ENCODE measurements around the gene TRIM66.

The TRIM66 gene

GRCh38 chr11:8658321-8659057 is 24.0 kb downstream of the TRIM66 start:
- DNase-seq (ENCODE audit: low read depth in 1 of 2, low spot score in 1 of 2): no peak
- no peak for TF ChIP-seq JUND (IDR thresholded peaks at IDR 0.05; ENCODE audit: low read depth)
- in situ Hi-C loops (cut with HindIII; ENCODE audit: low pct_unique_long_range_greater_than_20kb, low sequenced_read_pairs): no loop called here

- TF ChIP-seq JUND (IDR thresholded peaks at IDR 0.05; ENCODE audit: low read depth): no peak
- DNase-seq (ENCODE audit: low read depth in 1 of 2, low spot score in 1 of 2): no peak
- in situ Hi-C loops (cut with HindIII; ENCODE audit: low pct_unique_long_range_greater_than_20kb, low sequenced_read_pairs): no loop called here
Observed at GRCh38 chr11:8656291-8656690, 26.2 kb downstream of the TRIM66 start.

DNA sequence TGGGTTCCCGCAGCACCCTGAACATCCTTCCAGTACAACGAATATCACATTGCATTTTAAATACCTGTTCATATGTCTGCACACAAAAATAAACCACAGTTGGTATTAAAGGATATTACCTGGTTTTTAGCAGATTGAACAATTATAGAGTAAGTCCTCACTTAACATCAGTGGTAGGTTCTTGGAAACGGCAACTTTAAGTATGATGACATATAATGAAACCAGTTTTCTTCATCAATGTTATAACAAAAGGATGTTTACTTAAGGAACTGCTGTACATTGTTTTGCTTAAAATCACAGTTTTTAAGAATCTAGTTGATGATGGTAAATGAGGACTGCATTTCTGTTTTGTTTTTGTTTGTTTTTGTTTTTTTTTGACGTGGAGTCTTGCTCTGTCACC is 28.0 kb downstream of the TRIM66 start:
- in situ Hi-C loops (cut with HindIII; ENCODE audit: low pct_unique_long_range_greater_than_20kb, low sequenced_read_pairs): no loop called here
- no peak for DNase-seq (ENCODE audit: low read depth in 1 of 2, low spot score in 1 of 2)
- TF ChIP-seq JUND (IDR thresholded peaks at IDR 0.05; ENCODE audit: low read depth): no peak

DNA sequence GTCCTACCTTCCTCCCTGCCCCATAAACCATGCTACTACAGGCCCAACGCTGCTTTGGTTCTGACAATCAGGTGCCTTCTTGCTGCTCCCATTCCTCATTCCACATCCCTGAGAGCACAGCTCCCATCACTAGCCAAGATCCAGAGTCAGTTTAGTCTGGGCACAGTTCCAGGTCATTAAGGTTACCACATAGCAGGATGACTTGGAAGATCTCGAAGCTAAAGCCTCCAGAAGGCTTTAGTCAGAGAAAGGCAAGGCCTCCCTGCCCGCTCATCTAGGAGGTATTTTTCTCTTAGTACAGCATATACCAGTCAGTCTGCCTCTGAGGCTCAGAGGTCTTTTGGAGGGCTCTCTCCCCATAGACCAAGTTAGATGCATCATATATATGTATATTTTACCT is 30.3 kb downstream of the TRIM66 start:
- no peak for DNase-seq (ENCODE audit: low read depth in 1 of 2, low spot score in 1 of 2)
- in situ Hi-C loops (cut with HindIII; ENCODE audit: low pct_unique_long_range_greater_than_20kb, low sequenced_read_pairs): no loop called here
- no peak for TF ChIP-seq JUND (IDR thresholded peaks at IDR 0.05; ENCODE audit: low read depth)

GRCh38 chr11:8650401-8650990 is 32.0 kb downstream of the TRIM66 start:
- in situ Hi-C loops (cut with HindIII; ENCODE audit: low pct_unique_long_range_greater_than_20kb, low sequenced_read_pairs): no loop called here
- DNase-seq (ENCODE audit: low read depth in 1 of 2, low spot score in 1 of 2): no peak
- no peak for TF ChIP-seq JUND (IDR thresholded peaks at IDR 0.05; ENCODE audit: low read depth)

GRCh38 chr11:8649361-8649760 is 33.1 kb downstream of the TRIM66 start:
- DNase-seq (ENCODE audit: low read depth in 1 of 2, low spot score in 1 of 2): no peak

GRCh38 chr11:8646873-8647272 is 35.6 kb downstream of the TRIM66 start:
- no peak for DNase-seq (ENCODE audit: low read depth in 1 of 2, low spot score in 1 of 2)
- TF ChIP-seq JUND (IDR thresholded peaks at IDR 0.05; ENCODE audit: low read depth): no peak
- in situ Hi-C loops (cut with HindIII; ENCODE audit: low pct_unique_long_range_greater_than_20kb, low sequenced_read_pairs): no loop called here

More at GRCh38 chr11:8649361-8649760, 33.1 kb downstream of the TRIM66 start:
- no peak for TF ChIP-seq JUND (IDR thresholded peaks at IDR 0.05; ENCODE audit: low read depth)
- in situ Hi-C loops (cut with HindIII; ENCODE audit: low pct_unique_long_range_greater_than_20kb, low sequenced_read_pairs): no loop called here

DNA sequence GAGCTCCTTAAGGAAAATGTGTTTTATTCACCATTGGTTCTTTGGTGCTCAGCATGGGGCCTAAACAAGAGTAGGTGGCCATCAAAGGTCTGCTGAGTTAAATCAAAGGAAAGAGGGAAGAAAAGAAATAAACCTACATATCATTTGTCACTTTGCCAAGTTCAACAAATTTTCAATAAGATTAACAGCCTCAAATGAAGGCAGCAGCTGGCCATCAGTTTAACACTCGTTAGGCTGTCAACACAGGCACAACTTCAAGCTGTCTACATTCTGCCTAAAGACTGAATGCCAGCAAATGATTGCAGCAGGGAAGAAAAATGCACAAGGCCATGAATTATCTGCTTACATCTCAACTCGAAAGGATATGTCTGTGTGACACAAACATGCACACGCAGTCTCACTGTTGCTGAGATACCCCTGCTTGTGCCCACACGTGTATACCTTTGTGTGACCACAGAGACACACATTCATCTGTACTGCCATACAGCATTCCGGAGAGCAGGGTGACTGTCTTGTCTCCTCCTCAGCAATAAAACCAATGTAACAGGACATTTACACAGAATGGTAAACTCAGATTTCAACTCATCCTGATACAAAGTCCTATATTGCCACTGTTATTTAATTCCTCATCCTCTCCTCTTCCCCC is 40.1 kb downstream of the TRIM66 start:
- no peak for TF ChIP-seq JUND (IDR thresholded peaks at IDR 0.05; ENCODE audit: low read depth)
- in situ Hi-C loops (cut with HindIII; ENCODE audit: low pct_unique_long_range_greater_than_20kb, low sequenced_read_pairs): no loop called here
- no peak for DNase-seq (ENCODE audit: low read depth in 1 of 2, low spot score in 1 of 2)

DNA sequence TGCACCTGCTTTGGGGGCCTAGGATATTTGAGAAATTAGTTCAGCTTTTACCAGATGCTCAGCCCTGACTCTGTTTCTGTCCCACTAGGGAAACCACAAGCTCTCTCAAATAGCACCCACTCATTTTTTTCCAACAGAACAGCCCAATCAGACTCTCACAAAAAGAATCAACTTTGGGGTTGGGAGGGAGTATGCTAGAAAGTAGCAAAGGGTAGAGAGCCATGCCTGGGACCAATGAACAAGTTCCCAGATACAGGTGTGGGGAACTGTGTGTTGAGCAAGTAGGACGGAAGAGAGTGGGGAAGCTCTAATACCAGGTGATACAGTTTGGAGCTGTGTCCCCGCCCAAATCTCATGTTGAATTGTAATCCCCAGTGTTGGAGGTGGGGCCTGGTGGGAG is 41.1 kb downstream of the TRIM66 start:
- DNase-seq (ENCODE audit: low read depth in 1 of 2, low spot score in 1 of 2): no peak
- no peak for TF ChIP-seq JUND (IDR thresholded peaks at IDR 0.05; ENCODE audit: low read depth)
- in situ Hi-C loops (cut with HindIII; ENCODE audit: low pct_unique_long_range_greater_than_20kb, low sequenced_read_pairs): no loop called here

DNA sequence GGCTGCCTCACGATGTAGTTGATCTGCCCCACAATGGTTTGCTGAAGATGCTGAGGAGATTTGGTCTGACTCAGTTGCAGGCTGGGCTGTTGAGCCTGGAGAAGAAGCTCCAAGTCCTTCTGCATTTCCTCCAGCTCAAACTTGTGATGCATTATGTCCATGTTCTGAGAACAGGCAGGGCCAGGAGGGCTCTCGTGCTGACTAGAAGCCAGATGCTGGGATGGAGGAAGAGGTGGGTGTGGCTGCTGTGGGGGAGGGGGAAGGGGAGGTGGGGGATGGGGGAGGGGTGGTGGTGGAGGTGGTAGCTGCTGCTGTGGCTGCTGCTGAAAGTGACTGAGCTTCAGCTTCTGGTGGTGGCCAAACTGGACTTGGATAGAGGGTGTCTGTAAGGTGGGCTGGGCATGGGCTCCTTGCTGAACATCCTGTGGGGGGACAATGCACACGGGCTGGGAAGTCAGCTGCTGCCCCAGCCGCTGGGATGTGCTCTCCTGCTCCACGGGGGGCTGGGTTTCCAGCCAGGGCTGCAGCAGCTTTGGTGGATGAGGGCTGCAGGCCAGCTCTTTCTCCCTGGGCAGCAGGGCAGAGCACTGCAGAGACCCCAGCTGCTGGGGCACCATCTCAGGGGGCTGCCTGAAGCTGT is 42.1 kb downstream of the TRIM66 start:
- TF ChIP-seq JUND (IDR thresholded peaks at IDR 0.05; ENCODE audit: low read depth): no peak
- in situ Hi-C loops (cut with HindIII; ENCODE audit: low pct_unique_long_range_greater_than_20kb, low sequenced_read_pairs): no loop called here
- no peak for DNase-seq (ENCODE audit: low read depth in 1 of 2, low spot score in 1 of 2)

- no peak for DNase-seq (ENCODE audit: low read depth in 1 of 2, low spot score in 1 of 2)
- in situ Hi-C loops (cut with HindIII; ENCODE audit: low pct_unique_long_range_greater_than_20kb, low sequenced_read_pairs): no loop called here
- no peak for TF ChIP-seq JUND (IDR thresholded peaks at IDR 0.05; ENCODE audit: low read depth)
Observed at GRCh38 chr11:8639655-8640054, 42.8 kb downstream of the TRIM66 start.

- no peak for TF ChIP-seq JUND (IDR thresholded peaks at IDR 0.05; ENCODE audit: low read depth)
- DNase-seq (ENCODE audit: low read depth in 1 of 2, low spot score in 1 of 2): no peak
- in situ Hi-C loops (cut with HindIII; ENCODE audit: low pct_unique_long_range_greater_than_20kb, low sequenced_read_pairs): no loop called here
Observed at GRCh38 chr11:8638300-8638699, 44.2 kb downstream of the TRIM66 start.

DNA sequence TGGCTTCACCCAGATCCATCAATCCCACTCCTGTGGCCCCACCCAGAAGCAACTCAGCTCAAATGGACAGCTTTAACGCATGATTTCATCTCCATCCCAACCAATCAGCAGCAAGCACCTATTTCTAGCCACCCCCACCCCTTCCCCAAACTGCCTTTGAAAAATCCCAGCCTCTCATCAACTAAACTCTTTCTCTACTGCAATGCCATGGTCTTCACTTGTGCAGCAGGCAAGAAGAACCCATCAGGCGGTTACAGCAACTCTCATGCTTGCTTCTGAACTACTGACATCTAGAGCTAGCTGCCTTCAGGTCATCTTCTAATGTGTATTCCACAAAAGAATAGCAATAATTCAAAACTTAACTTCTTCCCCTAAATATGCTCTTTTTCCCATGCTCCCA is 46.3 kb downstream of the TRIM66 start:
- no peak for DNase-seq (ENCODE audit: low read depth in 1 of 2, low spot score in 1 of 2)
- in situ Hi-C loops (cut with HindIII; ENCODE audit: low pct_unique_long_range_greater_than_20kb, low sequenced_read_pairs): no loop called here
- TF ChIP-seq JUND (IDR thresholded peaks at IDR 0.05; ENCODE audit: low read depth): no peak
